ENCODE data around the gene PUM2.
"Not testable (repeated sequence)": the region's sequence is repeated elsewhere in the genome, so short reads cannot be mapped to it uniquely, and the experiment has no call there.

PUM2 gene

DNA sequence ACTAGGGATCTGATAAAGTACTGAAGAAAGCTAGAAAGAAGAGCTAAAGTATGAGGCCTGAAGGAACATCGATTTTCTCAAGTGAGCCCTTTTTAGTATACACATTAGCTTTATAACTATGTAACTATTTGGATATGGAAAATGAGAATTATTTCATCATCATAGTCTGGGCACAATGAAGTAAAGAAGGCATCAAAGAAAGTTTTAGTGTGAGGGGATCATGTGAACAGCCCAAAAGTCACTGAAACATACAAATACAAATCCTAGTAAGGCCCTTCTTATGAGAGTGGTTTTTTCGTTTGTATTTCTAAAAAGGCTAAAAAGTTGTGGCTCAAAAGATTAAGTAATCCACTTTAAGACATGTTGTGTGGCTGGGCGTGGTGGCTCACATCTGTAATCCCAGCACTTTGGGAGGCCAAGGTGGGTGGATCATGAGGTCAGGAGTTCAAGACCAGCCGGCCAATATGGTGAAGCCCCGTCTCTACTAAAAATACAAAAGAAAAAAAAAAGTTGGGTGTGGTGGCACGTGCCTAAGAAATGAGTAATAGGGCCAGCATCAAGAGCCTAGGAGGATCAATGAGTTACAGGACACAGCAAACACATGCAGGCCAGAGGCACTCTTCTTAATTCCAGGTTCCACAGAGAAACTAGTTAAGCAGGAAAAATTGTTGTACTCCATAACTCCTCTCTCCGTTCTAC is 61.9 kb downstream of the PUM2 start:
- Histone ChIP-seq H4K20me1 (ENCODE audit: insufficient read depth, low read length) (peaks cover 31% of the 10 kb centered on the region; the same call in 1 of the 2 replicates), H3K4me2 (ENCODE audit: low read length) (no peak overlapping the region), H3K4me1 (ENCODE audit: low read length) (no peaks in the 10 kb centered on the region), H3K4me3 (ENCODE audit: low read length) (no peak overlapping the region), H3K27ac (ENCODE audit: low read length) (no peak overlapping the region), H2AFZ (ENCODE audit: low read depth, low read length) (no peak overlapping the region), H3K27me3 (ENCODE audit: low read depth, low read length) (no peaks in the 10 kb centered on the region), H3K79me2 (ENCODE audit: low read length) (peaks cover 46% of the 10 kb centered on the region), H3K36me3 (replicated peaks; ENCODE audit: low read depth, low read length) (peaks cover 58% of the 10 kb centered on the region), H3K9me3 (ENCODE audit: insufficient read depth, low read length) (no peaks in the 10 kb centered on the region), H3K9ac (ENCODE audit: low read length) (no peak overlapping the region)
- TF ChIP-seq EZH2phosphoT487 (IDR thresholded peaks at IDR 0.05; ENCODE audit: low read depth), result no peak
- TF ChIP-seq, protein P1, sequence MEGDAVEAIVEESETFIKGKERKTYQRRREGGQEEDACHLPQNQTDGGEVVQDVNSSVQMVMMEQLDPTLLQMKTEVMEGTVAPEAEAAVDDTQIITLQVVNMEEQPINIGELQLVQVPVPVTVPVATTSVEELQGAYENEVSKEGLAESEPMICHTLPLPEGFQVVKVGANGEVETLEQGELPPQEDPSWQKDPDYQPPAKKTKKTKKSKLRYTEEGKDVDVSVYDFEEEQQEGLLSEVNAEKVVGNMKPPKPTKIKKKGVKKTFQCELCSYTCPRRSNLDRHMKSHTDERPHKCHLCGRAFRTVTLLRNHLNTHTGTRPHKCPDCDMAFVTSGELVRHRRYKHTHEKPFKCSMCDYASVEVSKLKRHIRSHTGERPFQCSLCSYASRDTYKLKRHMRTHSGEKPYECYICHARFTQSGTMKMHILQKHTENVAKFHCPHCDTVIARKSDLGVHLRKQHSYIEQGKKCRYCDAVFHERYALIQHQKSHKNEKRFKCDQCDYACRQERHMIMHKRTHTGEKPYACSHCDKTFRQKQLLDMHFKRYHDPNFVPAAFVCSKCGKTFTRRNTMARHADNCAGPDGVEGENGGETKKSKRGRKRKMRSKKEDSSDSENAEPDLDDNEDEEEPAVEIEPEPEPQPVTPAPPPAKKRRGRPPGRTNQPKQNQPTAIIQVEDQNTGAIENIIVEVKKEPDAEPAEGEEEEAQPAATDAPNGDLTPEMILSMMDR (IDR thresholded peaks at IDR 0.05; ENCODE audit: low read depth, low read length), result no peak

DNA sequence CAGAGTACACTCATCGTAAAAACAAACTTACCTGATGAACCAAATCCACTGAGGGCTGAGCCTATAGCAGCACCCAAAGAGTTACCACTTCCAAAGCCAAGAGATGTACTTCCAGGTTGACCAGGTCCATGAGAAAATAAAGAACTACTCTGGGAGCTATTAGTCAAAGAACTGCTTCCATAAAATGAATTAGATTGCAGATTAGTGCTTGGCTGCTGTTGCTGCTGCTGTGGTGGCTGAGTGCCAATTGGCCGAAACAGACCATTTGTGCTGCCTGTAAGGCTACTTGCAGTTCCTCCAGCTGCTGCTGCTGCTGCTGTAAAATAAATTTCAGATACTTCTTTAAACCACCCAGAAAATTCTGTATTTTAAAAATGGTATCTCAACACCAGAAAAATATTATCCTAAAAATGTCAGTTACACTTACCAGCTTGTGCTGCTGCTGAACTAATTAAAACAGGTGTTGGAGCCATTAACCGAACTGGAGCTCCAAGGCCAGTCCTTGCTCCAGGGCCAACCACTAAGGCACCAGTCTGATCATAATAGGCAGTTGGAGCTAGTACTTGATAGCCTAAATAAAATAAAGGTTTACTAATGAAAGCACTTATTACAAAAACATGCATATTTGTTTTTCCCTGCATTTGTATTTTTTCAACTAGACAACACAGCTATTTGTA is 67.6 kb downstream of the PUM2 start:
- no peaks in the 10 kb centered on the region for H3K27me3 ChIP-seq (ENCODE audit: low read depth, low read length)
- H3K4me2 ChIP-seq (ENCODE audit: low read length), result no peak overlapping the region
- no peaks in the 10 kb centered on the region for H3K4me1 ChIP-seq (ENCODE audit: low read length)
- no peak overlapping the region for H3K27ac ChIP-seq (ENCODE audit: low read length)
- H3K9ac ChIP-seq (ENCODE audit: low read length), result no peak overlapping the region
- peaks cover 16% of the 10 kb centered on the region; the same call in 1 of the 2 replicates for H4K20me1 ChIP-seq (ENCODE audit: insufficient read depth, low read length)
- no peak overlapping the region for H2AFZ ChIP-seq (ENCODE audit: low read depth, low read length)
- H3K79me2 ChIP-seq (ENCODE audit: low read length), result peaks cover 31% of the 10 kb centered on the region
- no peak overlapping the region for H3K4me3 ChIP-seq (ENCODE audit: low read length)
- peaks cover 60% of the 10 kb centered on the region for H3K36me3 ChIP-seq (replicated peaks; ENCODE audit: low read depth, low read length)
- no peaks in the 10 kb centered on the region for H3K9me3 ChIP-seq (ENCODE audit: insufficient read depth, low read length)
- no peak for TF ChIP-seq EZH2phosphoT487 (IDR thresholded peaks at IDR 0.05; ENCODE audit: low read depth)
- TF ChIP-seq, protein P1 (IDR thresholded peaks at IDR 0.05; ENCODE audit: low read depth, low read length), result no peak

DNA sequence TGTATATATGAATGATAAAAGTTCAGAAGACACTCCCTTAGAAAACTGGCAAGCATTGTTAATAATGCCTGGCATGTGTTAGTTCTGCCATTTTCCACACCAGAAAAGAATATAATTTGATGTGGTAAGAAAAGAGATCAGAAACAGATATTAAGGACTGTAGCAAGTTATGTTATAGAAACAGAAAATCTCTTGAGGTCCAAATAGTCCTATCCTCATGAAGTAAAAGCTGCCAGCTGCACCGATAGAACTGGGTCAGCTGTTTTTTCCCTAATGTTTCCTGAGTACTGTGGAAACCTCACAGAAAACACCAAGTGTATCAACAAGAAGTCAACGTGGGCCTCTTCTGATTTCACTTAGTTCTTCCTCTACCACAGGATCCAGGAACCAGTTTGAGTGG is 68.8 kb downstream of the PUM2 start:
- peaks cover 56% of the 10 kb centered on the region for H3K36me3 ChIP-seq (replicated peaks; ENCODE audit: low read depth, low read length)

DNA sequence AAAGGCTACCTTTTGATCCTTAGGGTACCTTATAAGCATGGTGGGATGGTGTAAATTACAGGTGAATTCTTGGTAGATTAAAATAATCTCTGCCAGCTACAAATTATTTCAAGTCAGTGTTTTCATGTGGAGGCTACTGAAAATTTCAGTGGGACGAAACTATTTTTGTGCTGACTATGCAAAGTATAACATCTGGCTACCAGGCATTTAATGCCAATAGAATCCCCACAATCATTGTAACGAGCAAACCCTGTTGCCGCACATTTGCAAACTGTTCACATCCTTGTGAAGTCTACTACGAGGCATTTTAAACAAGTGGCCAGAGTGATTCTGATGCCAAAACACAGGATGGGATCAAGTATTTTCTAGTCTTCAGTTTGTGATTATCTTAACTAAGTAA is 77.6 kb downstream of the PUM2 start:
- TF ChIP-seq, protein P1 (IDR thresholded peaks at IDR 0.05; ENCODE audit: low read depth, low read length), result no peak
- TF ChIP-seq EZH2phosphoT487 (IDR thresholded peaks at IDR 0.05; ENCODE audit: low read depth), result no peak
- H3K9me3 ChIP-seq (ENCODE audit: insufficient read depth, low read length), result no peaks in the 10 kb centered on the region
- H3K27me3 ChIP-seq (ENCODE audit: low read depth, low read length), result no peaks in the 10 kb centered on the region
- no peak overlapping the region for H3K9ac ChIP-seq (ENCODE audit: low read length)
- H3K79me2 ChIP-seq (ENCODE audit: low read length), result peaks cover 30% of the 10 kb centered on the region
- H3K4me2 ChIP-seq (ENCODE audit: low read length), result peak overlapping the region; percentile 2; the same call in 1 of the 2 replicates
- H3K4me3 ChIP-seq (ENCODE audit: low read length), result no peak overlapping the region
- H3K4me1 ChIP-seq (ENCODE audit: low read length), result peaks cover 17% of the 10 kb centered on the region
- H3K27ac ChIP-seq (ENCODE audit: low read length), result no peak overlapping the region
- H4K20me1 ChIP-seq (ENCODE audit: insufficient read depth, low read length), result peaks cover 15% of the 10 kb centered on the region; the same call in 1 of the 2 replicates
- no peak overlapping the region for H2AFZ ChIP-seq (ENCODE audit: low read depth, low read length)
- peaks cover 33% of the 10 kb centered on the region for H3K36me3 ChIP-seq (replicated peaks; ENCODE audit: low read depth, low read length)

More for the DNA sequence above, 68.8 kb downstream of the PUM2 start:
- H4K20me1 ChIP-seq (ENCODE audit: insufficient read depth, low read length), result peaks cover 11% of the 10 kb centered on the region; the same call in 1 of the 2 replicates
- no peak overlapping the region for H3K27ac ChIP-seq (ENCODE audit: low read length)
- H3K9me3 ChIP-seq (ENCODE audit: insufficient read depth, low read length), result no peaks in the 10 kb centered on the region
- TF ChIP-seq, protein P1 (IDR thresholded peaks at IDR 0.05; ENCODE audit: low read depth, low read length), result no peak
- TF ChIP-seq EZH2phosphoT487 (IDR thresholded peaks at IDR 0.05; ENCODE audit: low read depth), result no peak
- no peaks in the 10 kb centered on the region for H3K4me1 ChIP-seq (ENCODE audit: low read length)
- H2AFZ ChIP-seq (ENCODE audit: low read depth, low read length), result no peak overlapping the region
- H3K79me2 ChIP-seq (ENCODE audit: low read length), result peaks cover 21% of the 10 kb centered on the region
- H3K9ac ChIP-seq (ENCODE audit: low read length), result no peak overlapping the region
- H3K27me3 ChIP-seq (ENCODE audit: low read depth, low read length), result no peaks in the 10 kb centered on the region
- no peak overlapping the region for H3K4me3 ChIP-seq (ENCODE audit: low read length)
- H3K4me2 ChIP-seq (ENCODE audit: low read length), result no peak overlapping the region

DNA sequence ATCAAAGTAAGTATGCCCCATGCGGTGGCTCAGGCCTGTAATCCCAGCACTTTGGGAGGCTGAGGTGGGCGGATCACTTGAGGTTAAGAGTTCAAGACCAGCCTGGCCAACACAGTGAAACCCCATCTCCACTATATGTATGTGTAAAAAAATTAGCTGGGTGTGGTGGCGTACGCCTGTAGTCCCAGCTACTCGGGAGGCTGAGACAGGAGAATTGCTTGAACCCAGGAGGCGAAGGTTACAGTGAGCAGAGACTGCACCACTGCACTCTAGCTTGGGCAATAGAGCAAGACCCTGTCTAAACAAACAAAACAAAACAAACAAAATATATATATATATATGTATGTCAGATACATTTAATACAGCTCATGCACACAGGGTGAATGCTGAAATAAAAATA is 82.3 kb downstream of the PUM2 start:
- Histone ChIP-seq H3K4me1 (ENCODE audit: low read length) (peaks cover 12% of the 10 kb centered on the region), H3K79me2 (ENCODE audit: low read length) (peaks cover 43% of the 10 kb centered on the region), H4K20me1 (ENCODE audit: insufficient read depth, low read length) (peaks cover 20% of the 10 kb centered on the region), H3K36me3 (replicated peaks; ENCODE audit: low read depth, low read length) (peaks cover 47% of the 10 kb centered on the region)
- H3K27ac ChIP-seq (ENCODE audit: low read length); H3K27me3 ChIP-seq (ENCODE audit: low read depth, low read length); H3K9me3 ChIP-seq (ENCODE audit: insufficient read depth, low read length); H3K4me2 ChIP-seq (ENCODE audit: low read length); H3K4me3 ChIP-seq (ENCODE audit: low read length); H2AFZ ChIP-seq (ENCODE audit: low read depth, low read length); H3K9ac ChIP-seq (ENCODE audit: low read length): not testable (repeated sequence)

Data from OCI-LY3 (cell line).